Subcutaneous abdominal adipose tissue (tissue), 5 donors: ENCODE measurements around the gene CBX7.

Experiments
- H3K27ac ChIP-seq: one replicate; pipeline ENCODE4 v1.7.0; 2013; ENCODE audit warnings: low read depth, mild to moderate bottlenecking, inconsistent platforms, low read length, moderate library complexity
- H3K27me3 ChIP-seq, 5 donors: one replicate each; pipeline ENCODE4 v1.7.0; 2013; ENCODE audit warnings: low read length in 5 of 5, inconsistent platforms in 1 of 5; ENCODE audit not compliant: control insufficient read depth in 5 of 5, insufficient read depth in 4 of 5
- H3K36me3 ChIP-seq, 5 donors: one replicate each; pipeline ENCODE4 v1.7.0; 2013; ENCODE audit warnings: low read length in 5 of 5; ENCODE audit not compliant: control insufficient read depth in 5 of 5, insufficient read depth in 5 of 5
- H3K4me1 ChIP-seq, 5 donors: one replicate each; pipeline ENCODE4 v1.7.0; 2013; ENCODE audit warnings: low read length in 5 of 5, mild to moderate bottlenecking in 3 of 5, moderate library complexity in 1 of 5; ENCODE audit not compliant: control insufficient read depth in 5 of 5, insufficient read depth in 5 of 5
- H3K4me3 ChIP-seq, 5 donors: one replicate each; pipeline ENCODE4 v1.7.0; 2013; ENCODE audit warnings: low read length in 5 of 5, low read depth in 1 of 5
- H3K9ac ChIP-seq, 5 donors: one replicate each; pipeline ENCODE4 v1.7.0; 2013; ENCODE audit warnings: low read length in 5 of 5, mild to moderate bottlenecking in 4 of 5, moderate library complexity in 3 of 5
- H3K9me3 ChIP-seq, 5 donors: one replicate each; pipeline ENCODE4 v1.7.0; 2013; ENCODE audit warnings: low read length in 5 of 5; ENCODE audit not compliant: control insufficient read depth in 5 of 5
- donor health status: healthy.
- donor health status: healthy.
- donor health status: healthy.
- donor health status: healthy.
- donor health status: healthy.

The CBX7 gene

DNA sequence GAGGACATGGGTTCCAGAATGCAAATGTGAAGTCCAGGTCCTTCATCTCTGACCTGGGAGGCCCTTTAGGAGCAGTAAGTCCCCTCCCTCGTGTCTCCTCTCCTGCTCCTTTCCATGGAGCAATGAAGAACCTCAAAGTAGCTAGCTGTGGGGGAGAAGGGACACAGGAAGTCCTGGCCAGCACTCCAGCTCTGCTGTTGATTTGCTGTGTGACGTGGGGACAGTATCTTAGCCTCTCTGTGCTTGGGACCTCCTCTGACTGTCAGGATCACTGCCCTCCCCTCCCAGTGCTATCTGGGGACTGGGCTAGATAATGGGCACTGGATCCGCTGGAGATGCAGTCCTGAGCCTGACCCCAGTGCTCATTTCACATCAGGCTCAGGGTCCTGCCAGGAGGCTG, 56.5 kb downstream of the CBX7 start:
- H3K9me3 ChIP-seq = no peaks in the 10 kb centered on the region
- peaks cover 0 to 13% (median 8%) of the 10 kb centered on the region in 5 donors for H3K4me1 ChIP-seq
- no peak overlapping the region for H3K9ac ChIP-seq
- H3K36me3 ChIP-seq = no peaks in the 10 kb centered on the region
- H3K27me3 ChIP-seq = peaks cover 0 to 7% (median under 1%) of the 10 kb centered on the region in 5 donors
- H3K27ac ChIP-seq = no peak overlapping the region
- H3K4me3 ChIP-seq = no peak overlapping the region

DNA sequence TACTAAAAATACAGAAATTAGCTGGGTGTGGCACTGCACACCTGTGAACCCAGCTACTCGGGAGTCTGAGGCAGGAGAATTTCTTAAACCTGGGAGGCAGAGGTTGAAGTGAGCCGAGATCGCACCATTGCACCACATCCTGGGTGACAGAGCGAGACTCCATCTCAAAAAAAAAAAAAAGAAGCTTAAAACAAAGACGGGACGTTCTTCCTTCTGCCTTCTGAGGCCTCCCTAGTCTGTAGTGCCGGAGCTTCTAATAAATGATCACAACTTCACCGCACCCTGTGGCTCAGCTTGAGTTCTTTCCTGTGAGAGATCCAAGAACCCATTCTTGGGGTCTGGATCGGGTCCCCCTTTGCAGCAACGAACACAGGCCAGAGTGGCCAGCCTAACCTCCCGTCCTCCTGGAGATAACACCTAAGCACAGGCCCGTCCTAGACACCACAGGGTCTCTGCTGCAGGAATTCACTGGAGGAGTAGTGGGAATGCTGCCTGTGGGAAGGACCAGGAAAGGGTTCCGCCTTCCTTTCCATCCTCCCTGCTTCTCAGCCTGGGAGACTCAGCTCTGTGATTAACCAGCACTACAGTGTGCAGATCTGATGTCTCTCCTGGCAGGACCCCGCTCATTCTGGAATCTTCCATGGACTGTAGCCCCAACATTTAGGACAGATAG, 57.6 kb downstream of the CBX7 start:
- Histone ChIP-seq H3K4me3 (no peak overlapping the region), H3K9me3 (no peaks in the 10 kb centered on the region), H3K4me1 (peaks cover 0 to 13% (median 4%) of the 10 kb centered on the region in 5 donors), H3K27ac (no peak overlapping the region), H3K36me3 (no peaks in the 10 kb centered on the region), H3K9ac (no peak overlapping the region), H3K27me3 (peaks cover 0 to 12% (median 12%) of the 10 kb centered on the region in 5 donors)

DNA sequence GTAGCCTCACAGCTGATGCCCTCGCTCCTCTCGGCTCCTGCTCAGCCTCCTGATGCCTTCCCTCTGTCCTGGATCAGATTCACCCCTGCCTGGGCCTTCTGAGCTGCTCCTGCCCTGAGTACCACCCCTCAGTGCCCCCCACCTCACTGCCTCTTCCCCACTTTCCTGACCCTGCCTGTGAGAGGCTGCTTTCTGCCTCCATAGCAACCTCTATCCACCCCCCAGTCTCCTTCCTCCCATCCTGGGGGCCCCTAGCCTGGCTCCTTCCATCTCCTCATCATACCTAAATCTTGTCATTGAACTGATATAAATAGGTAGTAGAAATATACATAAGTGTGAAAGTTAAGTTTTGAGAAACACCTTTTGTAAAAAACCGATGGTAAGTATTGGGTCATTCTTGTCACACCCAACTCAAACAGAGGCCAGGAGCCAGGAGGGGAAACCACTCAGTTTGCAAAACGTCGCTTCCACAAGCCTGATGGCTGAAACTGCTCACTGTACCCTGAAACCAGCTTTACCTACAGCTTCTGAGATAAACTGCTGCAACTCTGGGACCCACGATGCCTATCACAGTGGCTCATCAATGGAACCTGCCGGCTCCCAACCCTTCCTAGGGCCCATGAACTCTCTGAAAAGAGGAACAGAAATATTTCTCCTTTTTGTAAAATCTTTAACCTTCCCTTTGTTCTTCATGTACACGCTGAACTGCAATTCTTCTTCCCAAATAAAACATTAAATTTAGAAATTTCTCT, 60.2 kb downstream of the CBX7 start:
- H3K4me3 ChIP-seq = no peak overlapping the region
- H3K36me3 ChIP-seq = no peaks in the 10 kb centered on the region
- no peaks in the 10 kb centered on the region for H3K9me3 ChIP-seq
- H3K9ac ChIP-seq = no peak overlapping the region
- H3K27me3 ChIP-seq = peaks cover 0 to 21% (median 12%) of the 10 kb centered on the region in 5 donors
- no peak overlapping the region for H3K27ac ChIP-seq
- H3K4me1 ChIP-seq = peaks cover 0 to 10% (median 3%) of the 10 kb centered on the region in 5 donors

DNA sequence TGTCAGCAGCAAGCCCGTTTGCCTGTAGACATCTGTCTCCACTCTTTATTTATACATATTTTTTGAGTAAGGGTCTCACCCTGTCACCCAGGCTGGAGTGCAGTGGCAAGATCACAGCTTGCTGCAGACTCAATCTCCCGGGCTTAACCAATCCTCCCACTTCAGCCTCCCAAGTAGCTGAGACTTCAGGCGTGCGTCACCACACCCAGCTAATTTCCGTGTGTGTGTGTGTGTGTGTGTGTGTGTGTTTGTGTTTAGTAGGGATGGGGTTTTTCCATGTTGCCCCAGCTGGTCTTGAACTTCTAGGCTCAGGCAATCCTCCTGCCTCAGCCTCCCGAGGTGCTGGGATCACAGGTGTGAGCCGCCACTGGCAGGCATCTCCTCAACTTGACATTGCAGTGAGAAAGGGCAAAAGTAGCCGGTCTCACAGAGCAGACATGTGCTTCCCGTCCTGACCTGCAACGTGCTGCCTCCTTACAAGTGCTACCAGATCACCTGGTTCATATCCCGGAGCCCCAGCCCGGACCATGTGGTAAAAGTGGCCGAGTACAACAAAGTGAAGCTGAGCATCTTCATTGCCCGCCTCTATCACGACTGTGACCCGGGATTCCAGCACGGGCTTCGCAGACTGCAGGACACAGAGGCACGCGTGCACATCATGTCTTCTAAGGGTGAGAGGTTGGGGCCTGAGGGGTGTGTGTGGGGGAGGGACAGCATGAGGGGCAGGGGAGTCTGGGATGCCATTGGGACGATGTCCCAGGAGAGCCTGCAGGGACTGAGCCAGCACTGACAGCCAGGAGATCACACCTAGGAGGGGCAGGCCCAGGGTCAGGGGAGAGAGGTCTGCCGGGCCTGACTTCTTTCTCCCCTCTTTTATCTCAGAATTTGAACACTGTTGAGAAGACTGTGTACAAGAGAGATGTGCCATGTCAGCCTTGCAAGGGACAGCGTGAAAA, 61.1 kb downstream of the CBX7 start:
- Histone ChIP-seq H3K9ac (no peak overlapping the region), H3K4me3 (no peak overlapping the region), H3K36me3 (no peaks in the 10 kb centered on the region), H3K9me3 (no peaks in the 10 kb centered on the region), H3K27me3 (peaks cover 0 to 21% (median 12%) of the 10 kb centered on the region in 5 donors), H3K4me1 (peaks cover 0 to 3% (median 0%) of the 10 kb centered on the region in 5 donors), H3K27ac (no peak overlapping the region)

DNA sequence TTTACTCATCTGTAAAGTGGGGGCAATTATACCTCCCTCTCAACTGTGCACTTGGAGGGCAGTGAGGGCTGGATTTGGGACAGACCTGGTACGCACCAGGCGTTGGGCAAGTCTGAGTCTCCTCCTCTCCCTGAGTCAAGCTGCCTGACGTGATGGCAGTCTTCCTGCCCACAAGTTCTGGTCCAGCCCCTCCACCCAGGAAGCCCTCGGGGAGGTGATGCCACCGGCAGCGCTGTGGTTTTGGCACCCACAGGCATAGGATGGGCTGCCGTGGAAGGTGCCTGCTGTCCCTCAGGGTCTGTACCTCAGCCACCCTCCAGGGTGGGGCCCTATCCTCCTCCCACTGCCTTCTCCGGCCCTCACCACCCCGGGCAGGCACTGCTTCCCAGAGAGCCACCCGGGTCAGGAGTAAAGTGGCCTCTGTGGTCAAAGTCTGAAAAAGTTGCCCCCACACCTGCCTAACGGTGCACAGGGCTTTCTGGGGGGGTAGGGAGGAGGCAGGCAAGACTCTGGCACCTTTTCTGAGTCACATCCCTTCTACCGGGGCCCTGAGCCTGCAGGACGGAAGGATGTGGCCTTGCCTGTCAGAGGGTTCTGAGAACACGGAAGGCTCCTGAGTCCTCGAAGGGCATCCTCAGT, 61.9 kb downstream of the CBX7 start:
- Histone ChIP-seq H3K36me3 (no peaks in the 10 kb centered on the region), H3K4me3 (no peak overlapping the region), H3K9me3 (no peaks in the 10 kb centered on the region), H3K9ac (no peak overlapping the region), H3K4me1 (peaks cover 0 to 3% (median 0%) of the 10 kb centered on the region in 5 donors), H3K27me3 (peaks cover 0 to 19% (median 12%) of the 10 kb centered on the region in 5 donors), H3K27ac (no peak overlapping the region)

DNA sequence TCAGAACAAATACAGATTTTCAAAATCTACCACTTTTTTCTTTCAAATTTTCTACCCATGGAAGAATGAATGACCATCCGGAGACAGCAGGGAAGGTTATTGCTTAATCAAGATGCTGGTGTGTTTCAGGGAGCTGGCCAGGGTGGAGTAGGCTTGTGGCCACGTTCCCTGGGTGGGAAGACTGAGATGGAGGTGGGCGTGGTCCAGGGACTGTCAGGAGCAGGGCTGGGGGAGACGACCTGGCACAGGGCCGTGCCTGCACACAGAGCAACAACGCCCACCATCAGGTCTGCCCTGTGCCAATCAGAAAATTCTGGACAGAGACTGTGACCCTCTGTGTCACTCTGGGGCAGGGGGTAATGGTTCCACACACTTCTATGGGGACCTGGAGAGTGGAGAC, 62.6 kb downstream of the CBX7 start:
- Histone ChIP-seq H3K4me3 (no peak overlapping the region), H3K9ac (no peak overlapping the region), H3K27ac (no peak overlapping the region)

DNA sequence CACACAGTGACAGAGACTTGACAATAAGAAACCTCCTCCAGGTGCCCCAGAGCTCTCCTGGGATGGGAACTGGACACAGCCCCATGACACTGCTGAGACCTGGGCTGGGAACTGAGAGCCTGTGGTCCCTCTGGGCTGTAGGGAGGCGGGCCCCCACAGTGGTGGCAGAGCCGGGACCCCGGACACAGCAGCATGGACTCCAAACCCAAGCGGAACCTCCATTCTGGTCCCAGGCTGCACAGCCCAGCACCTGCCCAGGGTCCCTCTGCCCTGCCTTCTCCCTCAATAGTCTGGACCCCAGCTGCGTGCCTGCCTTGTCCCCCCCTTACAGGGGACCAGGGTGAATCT, 63.8 kb downstream of the CBX7 start:
- Histone ChIP-seq H3K4me1 (peaks cover 0 to 3% (median 0%) of the 10 kb centered on the region in 5 donors), H3K4me3 (no peak overlapping the region), H3K36me3 (peaks cover 0 to 3% (median 0%) of the 10 kb centered on the region in 5 donors), H3K27me3 (peaks cover 0 to 24% (median 15%) of the 10 kb centered on the region in 5 donors), H3K9ac (no peak overlapping the region), H3K27ac (no peak overlapping the region), H3K9me3 (no peaks in the 10 kb centered on the region)

More for the DNA sequence above, 62.6 kb downstream of the CBX7 start:
- Histone ChIP-seq H3K9me3 (no peaks in the 10 kb centered on the region), H3K27me3 (peaks cover 0 to 19% (median 12%) of the 10 kb centered on the region in 5 donors), H3K4me1 (peaks cover 0 to 3% (median 0%) of the 10 kb centered on the region in 5 donors), H3K36me3 (no peaks in the 10 kb centered on the region)

DNA sequence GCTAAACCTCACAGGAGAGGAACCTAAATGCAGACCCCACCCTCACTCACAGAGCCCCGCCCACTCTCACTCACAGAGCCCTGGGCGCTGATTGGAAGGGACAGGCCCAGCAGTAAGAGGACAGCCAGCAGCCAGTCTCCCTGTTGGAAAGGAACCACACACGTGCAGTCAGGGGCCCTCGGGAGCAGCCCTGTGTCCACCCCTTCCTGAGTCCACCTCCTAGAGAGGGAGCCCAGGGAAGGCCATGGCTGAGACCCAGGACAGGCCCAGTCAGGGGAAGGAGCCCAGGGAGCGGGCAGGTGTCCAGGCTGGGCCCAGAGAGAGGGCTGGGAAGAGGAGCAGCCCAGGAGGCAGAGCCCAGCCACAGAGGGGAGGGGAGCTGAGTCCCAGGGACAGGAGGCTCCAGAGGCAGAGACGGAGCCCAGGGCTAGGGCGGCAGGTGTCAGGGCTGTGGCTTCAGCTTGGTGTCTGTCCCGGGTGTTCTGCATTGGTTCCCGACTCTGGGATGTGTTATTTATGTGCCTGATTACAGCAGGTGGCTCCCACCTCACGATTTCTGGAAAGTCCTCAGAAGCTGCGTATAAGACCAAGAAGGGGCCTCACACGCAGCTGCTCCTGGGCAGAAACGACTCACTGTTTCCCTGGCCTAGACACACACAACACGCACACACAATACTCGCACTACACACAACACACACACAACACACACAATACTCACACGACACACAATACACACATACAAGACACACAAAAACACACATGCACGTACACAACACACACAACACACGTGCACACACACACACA, 64.4 kb downstream of the CBX7 start:
- H3K9me3 ChIP-seq = no peaks in the 10 kb centered on the region
- peaks cover 0 to 5% (median 0%) of the 10 kb centered on the region in 5 donors for H3K36me3 ChIP-seq
- H3K27ac ChIP-seq = no peak overlapping the region
- peak overlapping the region in 1 of 5 donors; percentile 41 for H3K9ac ChIP-seq
- no peak overlapping the region for H3K4me3 ChIP-seq
- peaks cover 0 to 3% (median 0%) of the 10 kb centered on the region in 5 donors for H3K4me1 ChIP-seq
- H3K27me3 ChIP-seq = peaks cover 0 to 24% (median 16%) of the 10 kb centered on the region in 5 donors

DNA sequence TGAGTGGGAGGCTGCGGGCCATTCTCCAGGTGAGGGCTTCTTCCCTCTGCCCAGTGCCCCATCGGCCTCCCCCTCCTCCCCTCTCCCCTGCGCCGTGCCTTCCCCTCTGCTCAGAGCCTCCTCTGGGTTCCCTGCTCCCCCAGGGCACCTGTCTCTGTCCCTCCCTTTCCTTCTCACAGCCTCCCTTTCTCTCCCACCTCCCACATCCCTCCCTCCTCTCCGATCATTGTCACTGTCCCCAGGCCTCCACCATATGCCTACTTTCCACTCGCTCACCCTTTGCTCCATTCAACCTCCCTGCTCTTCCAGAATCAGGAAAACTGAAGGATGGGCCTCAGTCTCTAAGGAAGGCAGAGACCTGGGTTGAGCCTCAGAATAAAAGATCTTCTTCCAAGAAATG, 65.4 kb downstream of the CBX7 start:
- Histone ChIP-seq H3K9me3 (no peaks in the 10 kb centered on the region), H3K9ac (no peak overlapping the region), H3K4me1 (peaks cover 0 to 3% (median 0%) of the 10 kb centered on the region in 5 donors), H3K36me3 (peaks cover 0 to 6% (median 0%) of the 10 kb centered on the region in 5 donors), H3K27ac (no peak overlapping the region), H3K4me3 (no peak overlapping the region), H3K27me3 (peaks cover 0 to 24% (median 16%) of the 10 kb centered on the region in 5 donors)
